ENCODE data around the gene SRGAP3. TPM values are rescaled to one million over a fixed set of nuclear protein-coding genes. Genes with fewer than 3 reads are reported as not detected.

The SRGAP3 gene
- total RNA-seq, 1 donor from 2014 or later = 3.9 TPM

GRCh38 chr3:8988791-8989558, 260.5 kb downstream of the SRGAP3 start:
- Histone ChIP-seq H4K20me1 (ENCODE audit: insufficient read depth, low read length) (no peaks in the 10 kb centered on the region), H3K36me3 (ENCODE audit: insufficient read depth, low read length) (no peaks in the 10 kb centered on the region), H3K27ac (ENCODE audit: low read depth, low read length) (no peak overlapping the region), H3K4me3 (ENCODE audit: insufficient read depth, low read depth, low read length) (no peak overlapping the region), H3K79me2 (ENCODE audit: insufficient read depth, low read length) (no peaks in the 10 kb centered on the region), H3K9ac (ENCODE audit: low read length) (no peak overlapping the region), H3K4me1 (ENCODE audit: insufficient read depth, low read length) (no peaks in the 10 kb centered on the region), H2AFZ (ENCODE audit: low read depth, low read length) (no peak overlapping the region), H3K4me2 (ENCODE audit: low read length) (no peak overlapping the region), H3K27me3 (ENCODE audit: insufficient read depth, low read length) (no peaks in the 10 kb centered on the region), H3K9me3 (ENCODE audit: insufficient read depth, low read depth, low read length) (no peaks in the 10 kb centered on the region)
- FAIRE-seq = no peak
- peaks cover 1% of the 10 kb centered on the region for H3K36me3 Mint-ChIP-seq (ENCODE audit: low read depth, unreplicated experiment)
- peaks cover 15% of the 10 kb centered on the region for H3K4me1 Mint-ChIP-seq (ENCODE audit: low read depth, unreplicated experiment)
- no peaks in the 10 kb centered on the region for H3K27me3 Mint-ChIP-seq (ENCODE audit: low read depth, unreplicated experiment)
- TF ChIP-seq CTCF (IDR thresholded peaks at IDR 0.05; ENCODE audit: insufficient read depth, low read depth, low read length) (no peak), EZH2 (IDR thresholded peaks at IDR 0.05; ENCODE audit: insufficient read depth, low read length) (no peak)
- no peak overlapping the region for H3K27ac Mint-ChIP-seq (ENCODE audit: unreplicated experiment)
- H3K4me3 Mint-ChIP-seq (ENCODE audit: unreplicated experiment) = no peak overlapping the region
- no peaks in the 10 kb centered on the region for H3K9me3 Mint-ChIP-seq (ENCODE audit: unreplicated experiment)
- DNase-seq (ENCODE audit: low read depth) = no peak

- Histone ChIP-seq H3K27me3 (ENCODE audit: insufficient read depth, low read length) (no peaks in the 10 kb centered on the region), H3K27ac (ENCODE audit: low read depth, low read length) (no peak overlapping the region), H3K36me3 (ENCODE audit: insufficient read depth, low read length) (no peaks in the 10 kb centered on the region), H3K4me2 (ENCODE audit: low read length) (no peak overlapping the region), H3K9ac (ENCODE audit: low read length) (no peak overlapping the region), H3K9me3 (ENCODE audit: insufficient read depth, low read depth, low read length) (no peaks in the 10 kb centered on the region), H3K79me2 (ENCODE audit: insufficient read depth, low read length) (no peaks in the 10 kb centered on the region), H3K4me3 (ENCODE audit: insufficient read depth, low read depth, low read length) (no peak overlapping the region), H4K20me1 (ENCODE audit: insufficient read depth, low read length) (no peaks in the 10 kb centered on the region), H2AFZ (ENCODE audit: low read depth, low read length) (no peak overlapping the region), H3K4me1 (ENCODE audit: insufficient read depth, low read length) (no peaks in the 10 kb centered on the region)
- no peaks in the 10 kb centered on the region for H3K36me3 Mint-ChIP-seq (ENCODE audit: low read depth, unreplicated experiment)
- no peak overlapping the region for H3K4me3 Mint-ChIP-seq (ENCODE audit: unreplicated experiment)
- FAIRE-seq (no peak), DNase-seq (ENCODE audit: low read depth) (no peak)
- TF ChIP-seq EZH2 (IDR thresholded peaks at IDR 0.05; ENCODE audit: insufficient read depth, low read length) (no peak), CTCF (IDR thresholded peaks at IDR 0.05; ENCODE audit: insufficient read depth, low read depth, low read length) (no peak)
- H3K9me3 Mint-ChIP-seq (ENCODE audit: unreplicated experiment) = no peaks in the 10 kb centered on the region
- H3K4me1 Mint-ChIP-seq (ENCODE audit: low read depth, unreplicated experiment) = peaks cover 15% of the 10 kb centered on the region
- H3K27me3 Mint-ChIP-seq (ENCODE audit: low read depth, unreplicated experiment) = no peaks in the 10 kb centered on the region
- H3K27ac Mint-ChIP-seq (ENCODE audit: unreplicated experiment) = no peak overlapping the region
These were observed 261.1 kb downstream of the SRGAP3 start for GRCh38 chr3:8988384-8988655.

- no peak overlapping the region for H2AFZ ChIP-seq (ENCODE audit: low read depth, low read length)
- H3K9me3 ChIP-seq (ENCODE audit: insufficient read depth, low read depth, low read length) = no peaks in the 10 kb centered on the region
- Mint-ChIP-seq H3K27ac (ENCODE audit: unreplicated experiment) (peak overlapping the region; percentile 48), H3K9me3 (ENCODE audit: unreplicated experiment) (no peaks in the 10 kb centered on the region), H3K4me3 (ENCODE audit: unreplicated experiment) (peak overlapping the region; percentile 27), H3K4me1 (ENCODE audit: low read depth, unreplicated experiment) (peaks cover 15% of the 10 kb centered on the region), H3K27me3 (ENCODE audit: low read depth, unreplicated experiment) (no peaks in the 10 kb centered on the region), H3K36me3 (ENCODE audit: low read depth, unreplicated experiment) (no peaks in the 10 kb centered on the region)
- no peak overlapping the region for H3K27ac ChIP-seq (ENCODE audit: low read depth, low read length)
- no peaks in the 10 kb centered on the region for H3K27me3 ChIP-seq (ENCODE audit: insufficient read depth, low read length)
- no peaks in the 10 kb centered on the region for H3K4me1 ChIP-seq (ENCODE audit: insufficient read depth, low read length)
- no peaks in the 10 kb centered on the region for H3K79me2 ChIP-seq (ENCODE audit: insufficient read depth, low read length)
- peak overlapping the region; percentile 40 for H3K4me2 ChIP-seq (ENCODE audit: low read length)
- H3K36me3 ChIP-seq (ENCODE audit: insufficient read depth, low read length) = no peaks in the 10 kb centered on the region
- H3K4me3 ChIP-seq (ENCODE audit: insufficient read depth, low read depth, low read length) = no peak overlapping the region
- peak; percentile 65 for TF ChIP-seq CTCF (IDR thresholded peaks at IDR 0.05; ENCODE audit: insufficient read depth, low read depth, low read length)
- no peak for TF ChIP-seq EZH2 (IDR thresholded peaks at IDR 0.05; ENCODE audit: insufficient read depth, low read length)
- H3K9ac ChIP-seq (ENCODE audit: low read length) = no peak overlapping the region
- no peak for FAIRE-seq
- DNase-seq (ENCODE audit: low read depth) = peak; percentile 14
- H4K20me1 ChIP-seq (ENCODE audit: insufficient read depth, low read length) = no peaks in the 10 kb centered on the region
These were observed 261.6 kb downstream of the SRGAP3 start for GRCh38 chr3:8987645-8988383.
